Sigmoid colon (tissue), 4 donors: ENCODE measurements around the gene GALNT10.

ENCODE experiments used
- CTCF ChIP-seq, 4 experiments: fragments of 450-650 bp in 3 of 4; fragments of 200-600 bp in 1 of 4; IDR thresholded peaks; one replicate each; pipeline ENCODE4 v1.5.1; 2016 to 2019; ENCODE audit warnings: antibody characterized with exemption in 4 of 4, mild to moderate bottlenecking in 3 of 4, moderate library complexity in 2 of 4
- EP300 ChIP-seq, 4 donors: sonication (generic); formaldehyde crosslinking; IDR thresholded peaks; one replicate each; pipeline ENCODE4 v1.6.1; 2017; ENCODE audit warnings: antibody characterized with exemption in 4 of 4
- POLR2A ChIP-seq, 2 donors: fragments of 450-650 bp; IDR thresholded peaks; one replicate each; pipeline ENCODE4 v1.6.1; 2016; ENCODE audit warnings: antibody characterized with exemption in 2 of 2, mild to moderate bottlenecking in 2 of 2, moderate library complexity in 2 of 2
- POLR2AphosphoS5 ChIP-seq, 4 donors: sonication (generic); formaldehyde crosslinking; IDR thresholded peaks; one replicate each; pipeline ENCODE4 v1.6.1; 2017; ENCODE audit warnings: antibody characterized with exemption in 4 of 4

DNA sequence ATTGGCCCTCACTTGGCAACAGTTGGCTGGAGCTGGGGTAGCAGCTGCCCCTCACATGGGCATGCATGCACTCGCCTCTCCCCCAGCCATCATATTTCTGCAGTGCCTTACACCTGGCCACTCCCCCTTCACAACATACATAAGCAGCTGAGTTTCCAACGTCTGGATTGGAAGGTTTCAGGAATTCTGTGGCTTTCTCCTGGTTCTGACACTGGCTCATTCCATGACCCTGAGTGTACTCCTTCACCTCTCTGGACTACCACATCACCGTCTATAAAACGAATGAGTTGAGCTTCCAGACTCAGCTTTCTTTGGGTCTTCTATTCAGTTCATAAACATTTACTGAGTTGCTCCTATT, 84.3 kb downstream of the GALNT10 start:
- TF ChIP-seq CTCF (IDR thresholded peaks at IDR 0.05) (no peak), POLR2AphosphoS5 (IDR thresholded peaks at IDR 0.05) (no peak), POLR2A (IDR thresholded peaks at IDR 0.05) (no peak), EP300 (IDR thresholded peaks at IDR 0.05) (no peak)
